HG02642 (cell line): Measurements from ENCODE around the gene SPACA7.
"Not testable (repeated sequence)": the region's sequence is repeated elsewhere in the genome, so short reads cannot be mapped to it uniquely, and the experiment has no call there.

Experiments
- ATAC-seq: cut with Tn5 transposase; IDR thresholded peaks from one replicate; pipeline ENCODE4 v1.9.1; 2021; ENCODE audit warnings: mild to moderate bottlenecking; ENCODE audit not compliant: unreplicated experiment, poor library complexity

The SPACA7 gene

GRCh38 chr13:112348642-112349345 is 27.4 kb upstream of the SPACA7 start:
- no peak for ATAC-seq

GRCh38 chr13:112349681-112350080 is 26.5 kb upstream of the SPACA7 start:
- ATAC-seq = no peak

- ATAC-seq = no peak
Measured at GRCh38 chr13:112350300-112350699, 25.9 kb upstream of the SPACA7 start.

GRCh38 chr13:112351825-112352224 is 24.3 kb upstream of the SPACA7 start:
- no peak for ATAC-seq

GRCh38 chr13:112353856-112354255 is 22.3 kb upstream of the SPACA7 start:
- no peak for ATAC-seq

- ATAC-seq = no peak
Measured at GRCh38 chr13:112354330-112355273, 21.6 kb upstream of the SPACA7 start.

- no peak for ATAC-seq
Measured at GRCh38 chr13:112355274-112355838, 20.8 kb upstream of the SPACA7 start.

GRCh38 chr13:112356190-112356589 is 20.0 kb upstream of the SPACA7 start:
- ATAC-seq = no peak

- no peak for ATAC-seq
Measured at GRCh38 chr13:112358156-112358555, 18.0 kb upstream of the SPACA7 start.

- ATAC-seq = no peak
Measured at GRCh38 chr13:112362021-112362420, 14.1 kb upstream of the SPACA7 start.

- ATAC-seq = no peak
Measured at GRCh38 chr13:112363867-112364528, 12.2 kb upstream of the SPACA7 start.

- ATAC-seq = no peak
Measured at GRCh38 chr13:112366907-112367646, 9.1 kb upstream of the SPACA7 start.

- no peak for ATAC-seq
Measured at GRCh38 chr13:112368883-112369282, 7.3 kb upstream of the SPACA7 start.

- no peak for ATAC-seq
Measured at GRCh38 chr13:112370311-112370710, 5.8 kb upstream of the SPACA7 start.

- no peak for ATAC-seq
Measured at GRCh38 chr13:112374271-112374670, 1.9 kb upstream of the SPACA7 start.

GRCh38 chr13:112391746-112392145 is 15.6 kb downstream of the SPACA7 start:
- no peak for ATAC-seq

GRCh38 chr13:112392719-112393118 is 16.6 kb downstream of the SPACA7 start:
- no peak for ATAC-seq

- ATAC-seq = not testable (repeated sequence)
Measured at GRCh38 chr13:112395022-112395421, 18.9 kb downstream of the SPACA7 start.

GRCh38 chr13:112395941-112396340 is 19.8 kb downstream of the SPACA7 start:
- ATAC-seq = not testable (repeated sequence)

GRCh38 chr13:112397108-112397507 is 21.0 kb downstream of the SPACA7 start:
- ATAC-seq = no peak
